HG02973 (cell line): ENCODE data around the gene POMGNT2.

Experiments
- ATAC-seq: cut with Tn5 transposase; IDR thresholded peaks from one replicate; pipeline ENCODE4 v1.9.1; 2021; ENCODE audit warnings: moderate library complexity; ENCODE audit not compliant: unreplicated experiment

Gene POMGNT2

GRCh38 chr3:43104039-43104438, 1.8 kb downstream of the POMGNT2 start:
- no peak for ATAC-seq

GRCh38 chr3:43102773-43103480, 3.0 kb downstream of the POMGNT2 start:
- ATAC-seq, result no peak

GRCh38 chr3:43098761-43099160, 7.1 kb downstream of the POMGNT2 start:
- ATAC-seq, result no peak

- no peak for ATAC-seq
These were observed 8.3 kb downstream of the POMGNT2 start for GRCh38 chr3:43097400-43098080.

- no peak for ATAC-seq
These were observed 9.1 kb downstream of the POMGNT2 start for GRCh38 chr3:43096761-43097160.

GRCh38 chr3:43095370-43095769, 10.5 kb downstream of the POMGNT2 start:
- no peak for ATAC-seq

GRCh38 chr3:43094851-43095250, 11.0 kb downstream of the POMGNT2 start:
- no peak for ATAC-seq

GRCh38 chr3:43094381-43094780, 11.5 kb downstream of the POMGNT2 start:
- no peak for ATAC-seq

- ATAC-seq, result no peak
These were observed 11.9 kb downstream of the POMGNT2 start for GRCh38 chr3:43093974-43094373.

- ATAC-seq, result no peak
These were observed 12.9 kb downstream of the POMGNT2 start for GRCh38 chr3:43093006-43093405.

- no peak for ATAC-seq
These were observed 14.4 kb downstream of the POMGNT2 start for GRCh38 chr3:43091481-43091880.

- ATAC-seq, result no peak
These were observed 15.6 kb downstream of the POMGNT2 start for GRCh38 chr3:43090238-43090637.

- ATAC-seq, result no peak
These were observed 16.8 kb downstream of the POMGNT2 start for GRCh38 chr3:43089081-43089480.

GRCh38 chr3:43087249-43087776, 18.6 kb downstream of the POMGNT2 start:
- ATAC-seq, result no peak

- ATAC-seq, result no peak
These were observed 19.3 kb downstream of the POMGNT2 start for GRCh38 chr3:43086460-43087165.

GRCh38 chr3:43082457-43082856, 23.4 kb downstream of the POMGNT2 start:
- no peak for ATAC-seq

GRCh38 chr3:43081796-43082195, 24.1 kb downstream of the POMGNT2 start:
- no peak for ATAC-seq

- ATAC-seq, result no peak
These were observed 24.9 kb downstream of the POMGNT2 start for GRCh38 chr3:43080726-43081568.

GRCh38 chr3:43079536-43080332, 26.1 kb downstream of the POMGNT2 start:
- no peak for ATAC-seq

GRCh38 chr3:43077707-43078106, 28.2 kb downstream of the POMGNT2 start:
- ATAC-seq, result no peak
